HFFc6 (cell line): ENCODE results near the gene ZNF684. TPM values are rescaled to one million over a fixed set of nuclear protein-coding genes. Genes with fewer than 3 reads are reported as not detected.
"Not testable (repeated sequence)": the region's sequence is repeated elsewhere in the genome, so short reads cannot be mapped to it uniquely, and the experiment has no call there.

Experiments
- DNase-seq: peaks from one replicate; pipeline ENCODE4 v3.0.0-alpha.2; 2018
- H3K27ac Mint-ChIP-seq: 2 replicates; pipeline ENCODE4 v1.8.0; 2020; ENCODE audit warnings: mild to moderate bottlenecking, mixed read lengths
- H3K27me3 Mint-ChIP-seq: 2 replicates; pipeline ENCODE4 v1.8.0; 2021; ENCODE audit warnings: mild to moderate bottlenecking, moderate library complexity, mixed read lengths; ENCODE audit not compliant: insufficient read depth
- H3K36me3 Mint-ChIP-seq: 2 replicates; pipeline ENCODE4 v1.8.0; 2021; ENCODE audit warnings: low read depth, mixed read lengths
- H3K4me1 Mint-ChIP-seq: 2 replicates; pipeline ENCODE4 v1.8.0; 2020; ENCODE audit warnings: low read depth, mixed read lengths
- H3K4me3 Mint-ChIP-seq: 2 replicates; pipeline ENCODE4 v1.8.0; 2020; ENCODE audit warnings: mild to moderate bottlenecking, moderate library complexity, mixed read lengths
- H3K9me3 Mint-ChIP-seq: 2 replicates; pipeline ENCODE4 v1.8.0; 2020; ENCODE audit warnings: mild to moderate bottlenecking, mixed read lengths
- CTCF ChIP-seq: fragments of 200-600 bp; sonication (generic); IDR thresholded peaks from 2 replicates; pipeline ENCODE4 v1.5.0; 2021; ENCODE audit warnings: antibody characterized with exemption, mild to moderate bottlenecking
- total RNA-seq, 6 experiments: library from RNA; stranded (reverse); fragmentation: NEBNext Ultra II Directional; extraction: Animal tissue kit (Norgen Biotek cat#: 25700); gene quantifications; 2 replicates in 1 of 6; 3 replicates in 5 of 6; pipeline ENCODE4 v1.2.3, GENCODE V29; 2021

The ZNF684 gene
- total RNA-seq, 6 experiments from 2014 or later = 1.6 to 3.2 (median 2.6) TPM

- DNase-seq = no peak
- H3K27me3 Mint-ChIP-seq = peaks cover 6% of the 10 kb centered on the region
- no peak overlapping the region for H3K27ac Mint-ChIP-seq
- peaks cover 10% of the 10 kb centered on the region for H3K9me3 Mint-ChIP-seq
- no peaks in the 10 kb centered on the region for H3K4me1 Mint-ChIP-seq
- H3K36me3 Mint-ChIP-seq = no peaks in the 10 kb centered on the region; the same call in 1 of the 2 replicates
- H3K4me3 Mint-ChIP-seq = no peak overlapping the region
- no peak for TF ChIP-seq CTCF
Measured at GRCh38 chr1:40562185-40562584, 30.7 kb downstream of the ZNF684 start.

GRCh38 chr1:40563266-40563665 is 31.8 kb downstream of the ZNF684 start:
- no peaks in the 10 kb centered on the region; the same call in 1 of the 2 replicates for H3K36me3 Mint-ChIP-seq
- H3K9me3 Mint-ChIP-seq = peaks cover 5% of the 10 kb centered on the region; the same call in 1 of the 2 replicates
- DNase-seq = no peak
- H3K27ac Mint-ChIP-seq = no peak overlapping the region
- H3K4me1 Mint-ChIP-seq = no peaks in the 10 kb centered on the region
- no peak for TF ChIP-seq CTCF
- no peak overlapping the region for H3K4me3 Mint-ChIP-seq
- peaks cover 6% of the 10 kb centered on the region for H3K27me3 Mint-ChIP-seq

DNA sequence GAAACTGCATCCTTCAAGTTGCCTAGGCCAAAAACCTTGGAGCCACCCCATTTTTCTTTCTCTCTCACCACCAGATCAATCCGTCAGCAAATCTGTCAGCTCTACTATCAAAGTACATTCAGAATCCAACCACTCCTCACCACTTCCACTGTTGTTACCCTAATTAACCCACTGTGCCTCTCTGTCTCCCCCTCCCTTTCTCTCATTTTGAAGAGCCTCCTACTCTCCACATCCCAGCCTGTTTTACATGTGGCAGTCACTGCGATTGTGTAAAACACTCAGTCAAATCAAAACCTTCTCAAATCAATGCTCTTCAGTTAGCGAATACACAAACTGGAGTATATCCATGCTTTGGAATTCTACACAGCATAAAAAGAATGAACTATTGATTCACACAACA is 33.1 kb downstream of the ZNF684 start:
- TF ChIP-seq CTCF = no peak
- Mint-ChIP-seq H3K4me3 (no peak overlapping the region), H3K27ac (no peak overlapping the region), H3K36me3 (no peaks in the 10 kb centered on the region; the same call in 1 of the 2 replicates), H3K9me3 (peaks cover 5% of the 10 kb centered on the region; the same call in 1 of the 2 replicates), H3K27me3 (peaks cover 6% of the 10 kb centered on the region), H3K4me1 (no peaks in the 10 kb centered on the region)
- DNase-seq = no peak

GRCh38 chr1:40564913-40565312 is 33.5 kb downstream of the ZNF684 start:
- H3K36me3 Mint-ChIP-seq = no peaks in the 10 kb centered on the region; the same call in 1 of the 2 replicates
- H3K27ac Mint-ChIP-seq = no peak overlapping the region
- DNase-seq = no peak
- no peak for TF ChIP-seq CTCF
- peaks cover under 1% of the 10 kb centered on the region; the same call in 1 of the 2 replicates for H3K9me3 Mint-ChIP-seq
- H3K4me3 Mint-ChIP-seq = no peak overlapping the region
- H3K27me3 Mint-ChIP-seq = peaks cover 6% of the 10 kb centered on the region
- H3K4me1 Mint-ChIP-seq = no peaks in the 10 kb centered on the region

DNA sequence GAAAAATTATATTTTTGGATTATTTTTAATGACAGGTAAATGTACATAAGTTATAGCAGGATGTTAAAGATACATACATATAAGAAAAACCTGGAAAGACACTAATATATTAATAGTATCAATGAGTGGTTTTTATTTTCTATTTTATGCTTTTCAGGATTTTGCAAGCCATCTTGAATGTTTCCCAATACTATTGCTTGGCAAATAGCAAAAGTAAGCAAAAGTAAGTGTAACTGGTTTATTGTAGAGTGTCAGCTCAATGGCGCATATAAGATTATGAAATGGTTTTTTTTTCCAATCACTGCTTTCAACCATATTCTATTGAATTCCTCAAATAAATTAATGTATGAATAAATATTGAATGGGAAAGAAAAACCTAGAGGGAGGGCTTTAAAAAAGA is 36.4 kb downstream of the ZNF684 start:
- H3K27ac Mint-ChIP-seq = no peak overlapping the region
- TF ChIP-seq CTCF = no peak
- H3K4me3 Mint-ChIP-seq = no peak overlapping the region
- H3K9me3 Mint-ChIP-seq = no peaks in the 10 kb centered on the region
- no peak for DNase-seq
- peaks cover 18% of the 10 kb centered on the region for H3K27me3 Mint-ChIP-seq
- H3K4me1 Mint-ChIP-seq = no peaks in the 10 kb centered on the region
- no peaks in the 10 kb centered on the region; the same call in 1 of the 2 replicates for H3K36me3 Mint-ChIP-seq

DNA sequence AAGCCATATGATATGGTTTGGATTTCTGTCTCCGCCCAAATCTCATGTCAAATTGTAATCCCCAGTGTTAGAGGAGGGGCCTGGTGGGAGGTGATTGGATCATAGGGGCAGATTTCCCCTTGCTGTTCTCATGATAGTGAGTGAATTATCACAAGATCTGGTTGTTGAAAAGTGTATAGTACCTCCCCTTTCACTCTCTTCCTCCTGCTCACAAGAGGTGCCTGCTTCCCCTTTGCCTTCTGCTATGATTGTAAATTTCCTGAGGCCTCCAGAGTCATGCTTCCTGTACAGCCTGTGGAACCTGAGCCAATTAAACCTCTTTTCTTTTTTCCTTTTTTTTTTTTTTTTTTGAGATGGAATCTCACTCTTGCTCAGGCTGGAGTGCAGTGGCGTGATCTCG is 43.4 kb downstream of the ZNF684 start:
- H3K9me3 Mint-ChIP-seq, DNase-seq, H3K27ac Mint-ChIP-seq, H3K4me1 Mint-ChIP-seq, H3K36me3 Mint-ChIP-seq, H3K4me3 Mint-ChIP-seq: not testable (repeated sequence)
- peaks cover 15% of the 10 kb centered on the region for H3K27me3 Mint-ChIP-seq
